IMR-90 (cell line): ENCODE data around the gene GLB1L. TPM values are rescaled to one million over a fixed set of nuclear protein-coding genes. Genes with fewer than 3 reads are reported as not detected.

Source experiments
- ATAC-seq: fragments of 200-7000 bp; cut with Tn5 transposase; 2 replicates; pipeline ENCODE4 v1.9.1; 2020; ENCODE audit warnings: low read depth, mild to moderate bottlenecking, moderate library complexity
- BruUV-seq: library from RNA; stranded (reverse); fragments of 400-500 nt; replicated peaks from 2 replicates; lab custom pipeline; 2021; lab: Mats Ljungman, UMichigan
- CTCF ChIA-PET: fragments of 300-600 bp; formaldehyde crosslinking; extraction: SDS; loops from one replicate; lab custom pipeline; 2021; ENCODE audit warnings: antibody characterized with exemption; lab: Yijun Ruan, JAX
- POLR2A ChIA-PET: fragments of 300-600 bp; sonication (Branson Sonifier 250); formaldehyde crosslinking; loops from one replicate; lab custom pipeline; 2022; ENCODE audit warnings: antibody characterized with exemption; ENCODE audit not compliant: unreplicated experiment; lab: Charles Lee
- DNase-seq: peaks from one replicate; pipeline ENCODE4 v3.0.0; 2013
- H2AFZ ChIP-seq: replicated peaks from 2 replicates; pipeline ENCODE3; 2013; ENCODE audit warnings: low read length, mild to moderate bottlenecking; ENCODE audit not compliant: poor library complexity
- H2AK5ac ChIP-seq: 2 replicates; pipeline ENCODE4 v1.6.1; 2013; ENCODE audit warnings: low read depth, low read length, inconsistent platforms
- H2AK9ac ChIP-seq: replicated peaks from 2 replicates; pipeline ENCODE3; 2013; ENCODE audit warnings: mild to moderate bottlenecking, low read depth, low read length, moderate library complexity; ENCODE audit not compliant: poor library complexity
- H2BK120ac ChIP-seq: 2 replicates; pipeline ENCODE4 v1.6.1; 2013; ENCODE audit warnings: low read depth, low read length, inconsistent platforms
- H2BK15ac ChIP-seq: 3 replicates; pipeline ENCODE4 v1.6.1; 2013; ENCODE audit warnings: low read depth, low read length, inconsistent platforms
- H2BK20ac ChIP-seq: 2 replicates; pipeline ENCODE4 v1.6.1; 2013; ENCODE audit warnings: low read depth, mild to moderate bottlenecking, inconsistent platforms, low read length, moderate library complexity
- H2BK5ac ChIP-seq: 2 replicates; pipeline ENCODE4 v1.6.1; 2013; ENCODE audit warnings: mild to moderate bottlenecking, low read depth, low read length, inconsistent platforms; ENCODE audit not compliant: poor library complexity, severe bottlenecking
- H3K14ac ChIP-seq: replicated peaks from 2 replicates; pipeline ENCODE4 v1.6.1; 2013; ENCODE audit warnings: low read depth, low read length, inconsistent platforms
- H3K18ac ChIP-seq: 2 replicates; pipeline ENCODE4 v1.6.1; 2013; ENCODE audit warnings: low read depth, low read length, control low read depth
- H3K23ac ChIP-seq: 2 replicates; pipeline ENCODE4 v1.6.1; 2013; ENCODE audit warnings: low read depth, low read length, inconsistent platforms
- H3K27ac ChIP-seq: 2 replicates; pipeline ENCODE4 v1.5.1; 2013; ENCODE audit warnings: mild to moderate bottlenecking, control low read depth, low read length; ENCODE audit not compliant: insufficient read depth
- H3K27me3 ChIP-seq: 2 replicates; pipeline ENCODE4 v1.6.1; 2013; ENCODE audit warnings: low read length; ENCODE audit not compliant: control insufficient read depth, insufficient read depth
- H3K36me3 ChIP-seq: 2 replicates; pipeline ENCODE4 v1.6.1; 2013; ENCODE audit warnings: low read length, mixed read lengths; ENCODE audit not compliant: control insufficient read depth, insufficient read depth
- H3K4ac ChIP-seq: 2 replicates; pipeline ENCODE4 v1.6.1; 2013; ENCODE audit warnings: low read depth, low read length, inconsistent platforms
- H3K4me1 ChIP-seq: 2 replicates; pipeline ENCODE4 v1.6.1; 2013; ENCODE audit warnings: low read length, mixed read lengths; ENCODE audit not compliant: control insufficient read depth, insufficient read depth
- H3K4me2 ChIP-seq: 2 replicates; pipeline ENCODE4 v1.6.1; 2013; ENCODE audit warnings: low read depth, mild to moderate bottlenecking, control low read depth, low read length, moderate library complexity
- H3K4me3 ChIP-seq: 2 replicates; pipeline ENCODE4 v1.5.1; 2013; ENCODE audit warnings: low read depth, mild to moderate bottlenecking, control low read depth, low read length, moderate library complexity; ENCODE audit not compliant: insufficient read depth
- H3K56ac ChIP-seq: 2 replicates; pipeline ENCODE4 v1.6.1; 2013; ENCODE audit warnings: low read length, inconsistent platforms; ENCODE audit not compliant: insufficient read depth; ENCODE audit errors: extremely low read depth
- H3K79me1 ChIP-seq, 2 experiments: 2 replicates each; pipeline ENCODE4 v1.6.1; 2013; ENCODE audit warnings: low read length in 2 of 2, inconsistent platforms in 1 of 2, low read depth in 1 of 2
- H3K9ac ChIP-seq: 2 replicates; pipeline ENCODE4 v1.6.1; 2013; ENCODE audit warnings: low read depth, low read length, control low read depth
- H3K9me1 ChIP-seq: 2 replicates; pipeline ENCODE4 v1.6.1; 2013; ENCODE audit warnings: low read length, inconsistent platforms; ENCODE audit not compliant: insufficient read depth
- H3K9me3 ChIP-seq: 2 replicates; pipeline ENCODE4 v1.6.1; 2013; ENCODE audit warnings: low read length; ENCODE audit not compliant: control insufficient read depth, insufficient read depth
- H4K20me1 ChIP-seq: 2 replicates; pipeline ENCODE4 v1.6.1; 2013; ENCODE audit warnings: low read length, inconsistent platforms; ENCODE audit not compliant: insufficient read depth
- H4K5ac ChIP-seq: 2 replicates; pipeline ENCODE4 v1.6.1; 2013; ENCODE audit warnings: mild to moderate bottlenecking, low read depth, low read length, control low read depth
- H4K8ac ChIP-seq, 2 experiments: 2 replicates each; pipeline ENCODE4 v1.6.1; 2013; ENCODE audit warnings: low read depth in 2 of 2, low read length in 2 of 2, control low read depth in 1 of 2, inconsistent platforms in 1 of 2
- H4K91ac ChIP-seq: 2 replicates; pipeline ENCODE4 v1.6.1; 2013; ENCODE audit warnings: low read depth, low read length, inconsistent platforms; ENCODE audit not compliant: insufficient read depth
- BHLHE40 ChIP-seq: fragments of 150-350 bp; IDR thresholded peaks from 2 replicates; pipeline ENCODE4 v1.6.1; 2016; ENCODE audit warnings: mild to moderate bottlenecking, low read depth, low read length
- CEBPB ChIP-seq: IDR thresholded peaks from 2 replicates; pipeline ENCODE4 v1.6.1; 2012; ENCODE audit warnings: low read depth, low read length, improper control_type of control experiment
- CHD1 ChIP-seq: IDR thresholded peaks from 2 replicates; pipeline ENCODE4 v1.6.1; 2012; ENCODE audit warnings: low read depth, low read length, improper control_type of control experiment
- CTCF ChIP-seq: conservative IDR thresholded peaks from 2 replicates; pipeline ENCODE4 v1.5.1; 2012; ENCODE audit warnings: mild to moderate bottlenecking, low read depth, low read length, improper control_type of control experiment
- NFE2L2 ChIP-seq: fragments of 150-350 bp; IDR thresholded peaks from 2 replicates; pipeline ENCODE4 v1.6.1; 2016; ENCODE audit warnings: low read depth, mild to moderate bottlenecking, low read length
- POLR2A ChIP-seq: IDR thresholded peaks from 2 replicates; pipeline ENCODE4 v1.6.1; 2012; ENCODE audit warnings: mild to moderate bottlenecking, low read depth, low read length
- RFX5 ChIP-seq: IDR thresholded peaks from 2 replicates; pipeline ENCODE4 v1.8.0; 2012; ENCODE audit warnings: low read depth, mild to moderate bottlenecking, low read length, moderate library complexity
- SMC3 ChIP-seq: fragments of 150-350 bp; IDR thresholded peaks from 2 replicates; pipeline ENCODE4 v1.6.1; 2016; ENCODE audit warnings: low read depth, mild to moderate bottlenecking, antibody characterized with exemption, low read length, moderate library complexity
- WGBS, 2 experiments: methylation state at CpG; one replicate each; pipeline versions ENCODE4 v1.1.5 to v1.1.7; 2013; ENCODE audit warnings: missing lambda C conversion rate in 2 of 2; ENCODE audit not compliant: insufficient read length in 1 of 2; ENCODE audit errors: extremely low coverage in 2 of 2; 5-methylcytosine and 5-hydroxymethylcytosine counted together
- dilution Hi-C: fragments of 300-500 bp; cut with HindIII; formaldehyde crosslinking; loops from one replicate; pipeline ENCODE4 v1.14.3; 2018; ENCODE audit warnings: low sequenced_read_pairs; ENCODE audit not compliant: unreplicated experiment
- in situ Hi-C: fragments of 300-500 bp; cut with MboI; formaldehyde crosslinking; loops from 3 replicates; pipeline ENCODE4 v1.14.3; 2019; ENCODE audit warnings: low sequenced_read_pairs, inconsistent platforms, mixed read lengths
- intact Hi-C: fragments of 100-400 bp; cut with micrococcal nuclease; formaldehyde crosslinking; loops from 2 replicates; pipeline ENCODE4 v1.10.0; 2022
- polyA plus RNA-seq, 3 experiments: library from polyadenylated mRNA; depleted of rRNA; stranded (reverse); fragments of >200 nt; gene quantifications; 2 replicates each; pipeline ENCODE4 v1.2.3, GENCODE V29; 2012; ENCODE audit warnings: low replicate concordance in 1 of 3
- total RNA-seq: library from RNA; depleted of rRNA; stranded (reverse); fragments of >200 nt; gene quantifications from 2 replicates; pipeline ENCODE4 v1.2.3, GENCODE V29; 2012

Gene GLB1L
- total and polyA plus RNA-seq, 2 of the 4 experiments (the other 2 are of a cell fraction): 4.1 to 6.2 TPM

DNA sequence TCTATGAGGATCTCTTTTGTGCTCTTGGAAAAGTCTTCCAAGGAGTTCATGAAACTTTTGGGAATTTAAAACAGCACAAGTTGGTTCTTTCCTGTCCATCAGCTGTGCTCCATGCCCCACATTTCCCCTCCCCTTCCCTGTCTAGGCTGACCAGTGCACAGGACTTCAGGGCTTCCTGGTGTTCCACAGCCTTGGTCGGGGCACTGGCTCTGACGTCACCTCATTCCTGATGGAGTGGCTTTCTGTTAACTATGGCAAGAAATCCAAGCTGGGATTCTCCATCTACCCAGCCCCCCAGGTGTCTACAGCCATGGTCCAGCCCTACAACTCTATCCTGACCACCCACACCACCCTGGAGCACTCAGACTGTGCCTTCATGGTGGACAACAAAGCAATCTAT, 25.8 kb upstream of the GLB1L start:
- TF ChIP-seq NFE2L2 (no peak), CEBPB (no peak), CTCF (no peak), BHLHE40 (no peak), POLR2A (no peak), RFX5 (no peak), SMC3 (no peak), CHD1 (no peak)
- no TSS peak for BruUV-seq
- H2BK120ac ChIP-seq: no peak overlapping the region
- H3K4ac ChIP-seq: no peak overlapping the region
- ATAC-seq (no peak), DNase-seq (no peak)
- H3K27ac ChIP-seq: no peak overlapping the region
- dilution Hi-C loops (no loop called here), in situ Hi-C loops (no loop called here), intact Hi-C loops (no loop called here)
- peaks cover 10% of the 10 kb centered on the region for H3K4me1 ChIP-seq
- H2AFZ ChIP-seq: no peak overlapping the region
- POLR2A ChIA-PET: no interaction called here
- no peaks in the 10 kb centered on the region for H3K9me3 ChIP-seq
- no peaks in the 10 kb centered on the region for H4K20me1 ChIP-seq
- H4K8ac ChIP-seq: no peak overlapping the region
- H3K79me1 ChIP-seq: no peaks in the 10 kb centered on the region
- no peak overlapping the region for H2BK15ac ChIP-seq
- H3K9me1 ChIP-seq: peaks cover 9% of the 10 kb centered on the region
- H3K18ac ChIP-seq: no peak overlapping the region
- no peak overlapping the region for H3K23ac ChIP-seq
- H4K91ac ChIP-seq: no peak overlapping the region
- no CpG with 5 or more reads among the region's 2 CpGs for WGBS, 2 experiments
- H2AK5ac ChIP-seq: no peak overlapping the region
- CTCF ChIA-PET: no interaction called here
- no peak overlapping the region for H4K5ac ChIP-seq
- no peak overlapping the region for H3K9ac ChIP-seq
- H3K4me2 ChIP-seq: no peak overlapping the region
- no peak overlapping the region for H2AK9ac ChIP-seq
- H3K27me3 ChIP-seq: peaks cover 18% of the 10 kb centered on the region
- no peak overlapping the region for H2BK20ac ChIP-seq
- H2BK5ac ChIP-seq: no peak overlapping the region
- H3K56ac ChIP-seq: no peak overlapping the region
- H3K4me3 ChIP-seq: no peak overlapping the region
- H3K14ac ChIP-seq: no peak overlapping the region
- H3K36me3 ChIP-seq: no peaks in the 10 kb centered on the region
